Stimulated activated CD8-positive, alpha-beta memory T cell treated with anti-CD3 and anti-CD28 coated beads, Interleukin-7, amount 100 ng/mL, for 1 hour (primary cell): ENCODE data around the gene D2HGDH.
"Not testable (repeated sequence)": the region's sequence is repeated elsewhere in the genome, so short reads cannot be mapped to it uniquely, and the experiment has no call there.

Experiments used
- DNase-seq, 2 donors: peaks; one replicate each; pipeline ENCODE4 v3.0.0-alpha.2; 2020; ENCODE audit warnings: low read depth in 2 of 2

The D2HGDH gene

GRCh38 chr2:241748468-241749256 is 14.2 kb downstream of the D2HGDH start:
- DNase-seq, result no peak

- no peak for DNase-seq
Observed at GRCh38 chr2:241750076-241750840, 15.8 kb downstream of the D2HGDH start.

GRCh38 chr2:241751152-241751551 is 16.7 kb downstream of the D2HGDH start:
- no peak for DNase-seq

- DNase-seq, result no peak
Observed at GRCh38 chr2:241751776-241752175, 17.3 kb downstream of the D2HGDH start.

GRCh38 chr2:241752253-241752652 is 17.8 kb downstream of the D2HGDH start:
- no peak for DNase-seq

GRCh38 chr2:241752689-241753276 is 18.4 kb downstream of the D2HGDH start:
- no peak for DNase-seq

GRCh38 chr2:241753493-241753892 is 19.1 kb downstream of the D2HGDH start:
- DNase-seq, result no peak

GRCh38 chr2:241754042-241754441 is 19.6 kb downstream of the D2HGDH start:
- DNase-seq, result no peak

- DNase-seq, result no peak
Observed at GRCh38 chr2:241755166-241755565, 20.7 kb downstream of the D2HGDH start.

GRCh38 chr2:241755777-241756176 is 21.3 kb downstream of the D2HGDH start:
- DNase-seq, result no peak

GRCh38 chr2:241759067-241759807 is 24.8 kb downstream of the D2HGDH start:
- DNase-seq, result no peak

GRCh38 chr2:241759893-241760292 is 25.5 kb downstream of the D2HGDH start:
- DNase-seq, result not testable (repeated sequence)

- no peak for DNase-seq
Observed at GRCh38 chr2:241760301-241760771, 25.9 kb downstream of the D2HGDH start.

- no peak for DNase-seq
Observed at GRCh38 chr2:241762321-241762932, 28.0 kb downstream of the D2HGDH start.

GRCh38 chr2:241762933-241763369 is 28.5 kb downstream of the D2HGDH start:
- DNase-seq, result peak; percentile 42 to 51

- no peak for DNase-seq
Observed at GRCh38 chr2:241763551-241764274, 29.3 kb downstream of the D2HGDH start.

- no peak for DNase-seq
Observed at GRCh38 chr2:241764275-241765241, 30.1 kb downstream of the D2HGDH start.

- no peak for DNase-seq
Observed at GRCh38 chr2:241767464-241768250, 33.2 kb downstream of the D2HGDH start.
